HG03439 (cell line): ENCODE results near the gene RNF152.
"Not testable (repeated sequence)": the region's sequence is repeated elsewhere in the genome, so short reads cannot be mapped to it uniquely, and the experiment has no call there.

Source experiments
- ATAC-seq: cut with Tn5 transposase; IDR thresholded peaks from one replicate; pipeline ENCODE4 v1.9.1; 2021; ENCODE audit warnings: mild to moderate bottlenecking, moderate library complexity; ENCODE audit not compliant: unreplicated experiment

The RNF152 gene

DNA sequence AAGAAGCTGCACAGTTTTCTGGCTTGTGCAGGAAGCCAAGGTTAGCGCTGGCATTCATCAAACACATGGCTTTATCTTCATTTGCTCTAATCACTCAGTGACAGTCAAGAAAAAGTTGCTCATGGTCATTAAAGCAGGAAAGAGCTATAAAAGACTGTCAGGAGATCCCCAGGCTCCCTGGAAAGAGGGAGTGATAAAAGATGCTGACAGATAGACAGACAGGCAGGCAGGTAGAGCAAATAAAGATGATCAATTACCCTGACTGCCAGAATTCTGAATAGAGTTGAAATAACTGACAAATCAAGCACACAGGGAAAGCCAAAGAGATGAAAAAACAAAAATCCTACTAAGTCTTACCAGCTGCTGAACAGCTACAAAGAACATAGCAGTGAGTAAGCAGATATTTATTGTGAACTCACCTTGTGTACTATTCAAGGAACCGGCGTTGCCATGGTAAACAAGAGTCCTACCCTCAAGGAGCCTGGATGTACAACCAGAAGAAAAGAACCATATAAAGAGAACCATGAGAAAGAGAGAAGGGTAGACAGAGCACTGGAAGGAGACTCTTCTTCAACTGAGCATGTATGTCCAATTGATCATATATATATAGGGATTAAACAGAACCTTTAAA is 68.0 kb downstream of the RNF152 start:
- ATAC-seq: no peak

DNA sequence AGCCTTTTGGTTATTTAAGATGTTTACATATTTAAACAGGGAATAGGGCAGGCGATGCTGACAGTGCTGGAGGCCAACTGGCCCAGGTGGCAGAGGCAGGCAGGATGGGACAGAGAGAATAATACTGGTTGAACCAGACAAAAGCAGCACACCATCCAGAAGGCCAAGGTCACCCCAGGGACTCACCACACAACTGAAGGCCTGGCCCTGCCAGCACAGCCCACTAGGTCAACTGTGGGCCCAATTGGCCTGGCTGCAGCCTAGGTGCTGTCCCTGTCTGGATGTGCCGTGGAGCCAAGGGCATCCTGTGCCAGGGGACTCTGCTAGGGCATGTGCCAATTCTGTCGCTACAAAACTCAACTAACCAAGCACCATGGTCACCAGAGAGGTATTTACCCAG is 69.2 kb downstream of the RNF152 start:
- ATAC-seq: no peak

DNA sequence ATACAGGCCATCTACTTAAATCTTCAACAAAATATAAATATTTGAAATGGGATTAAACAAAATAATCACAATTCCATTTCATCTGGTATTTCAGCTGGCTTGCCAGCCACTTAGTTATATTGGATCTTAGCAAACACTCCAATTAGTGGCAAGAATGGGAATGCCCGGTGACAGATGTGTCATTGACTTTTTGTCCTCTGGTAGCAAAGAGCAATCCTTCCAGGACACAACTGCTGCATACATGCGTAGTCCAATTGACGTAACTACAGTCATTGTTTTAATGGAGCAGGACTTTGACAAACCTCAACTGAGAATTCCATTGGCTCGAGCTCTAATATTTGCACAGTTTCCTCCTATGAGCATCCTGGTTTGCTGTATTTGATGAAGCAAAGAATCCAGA is 69.9 kb downstream of the RNF152 start:
- no peak for ATAC-seq

DNA sequence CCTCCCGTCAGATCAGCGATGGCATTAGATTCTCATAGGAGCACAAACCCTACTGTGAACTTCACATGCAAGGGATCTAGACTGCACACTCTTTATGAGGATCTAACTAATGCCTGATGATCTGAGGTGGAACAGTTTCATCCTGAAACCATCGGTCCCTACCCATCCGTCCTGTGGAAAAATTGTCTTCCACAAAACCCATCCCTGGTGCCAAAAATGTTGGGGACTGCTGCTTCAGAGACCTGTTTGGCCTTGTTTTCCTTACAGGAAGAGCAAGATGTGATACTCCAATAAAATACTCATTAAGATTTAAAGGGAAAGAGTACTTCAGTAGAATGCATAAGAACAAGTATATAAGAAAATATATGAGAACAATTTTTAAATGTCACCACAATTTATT is 71.1 kb downstream of the RNF152 start:
- ATAC-seq: no peak

DNA sequence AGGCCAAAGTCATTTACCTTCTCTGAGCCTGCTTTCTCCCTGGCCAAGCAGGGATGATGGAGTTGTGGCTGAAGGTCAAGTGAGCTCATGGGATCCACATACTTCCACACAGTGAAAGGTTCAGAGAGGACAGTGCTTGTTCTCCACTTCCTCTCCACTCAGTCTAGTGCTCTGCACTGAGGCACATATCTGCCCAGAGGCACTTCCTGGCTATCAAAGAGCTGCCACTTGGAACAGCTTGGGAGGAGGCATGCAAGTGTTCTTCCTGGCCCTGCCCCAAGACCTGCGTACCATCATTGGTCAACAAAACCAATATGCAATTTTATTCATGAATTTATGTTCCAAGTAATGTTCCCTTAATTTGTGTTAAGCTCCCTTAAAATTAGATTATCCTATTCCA is 71.9 kb downstream of the RNF152 start:
- no peak for ATAC-seq

DNA sequence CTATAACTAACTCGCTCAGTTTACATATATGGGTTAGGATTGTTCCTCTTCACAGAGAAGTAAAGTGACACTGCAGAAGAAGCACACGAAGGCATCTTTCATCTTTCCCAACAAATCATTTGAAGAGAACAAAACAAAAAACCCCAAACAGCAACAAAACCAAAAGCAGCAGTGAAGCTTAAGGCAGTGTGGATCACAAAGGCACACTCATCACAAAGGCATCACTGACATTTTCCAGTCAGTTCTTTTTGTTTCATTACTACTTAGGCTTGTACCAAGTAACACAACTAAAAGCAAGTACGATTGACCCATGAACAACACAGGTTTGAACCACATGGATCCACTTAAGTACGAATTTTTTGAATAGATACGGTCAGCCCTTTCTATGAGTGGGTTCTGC is 75.7 kb downstream of the RNF152 start:
- no peak for ATAC-seq

DNA sequence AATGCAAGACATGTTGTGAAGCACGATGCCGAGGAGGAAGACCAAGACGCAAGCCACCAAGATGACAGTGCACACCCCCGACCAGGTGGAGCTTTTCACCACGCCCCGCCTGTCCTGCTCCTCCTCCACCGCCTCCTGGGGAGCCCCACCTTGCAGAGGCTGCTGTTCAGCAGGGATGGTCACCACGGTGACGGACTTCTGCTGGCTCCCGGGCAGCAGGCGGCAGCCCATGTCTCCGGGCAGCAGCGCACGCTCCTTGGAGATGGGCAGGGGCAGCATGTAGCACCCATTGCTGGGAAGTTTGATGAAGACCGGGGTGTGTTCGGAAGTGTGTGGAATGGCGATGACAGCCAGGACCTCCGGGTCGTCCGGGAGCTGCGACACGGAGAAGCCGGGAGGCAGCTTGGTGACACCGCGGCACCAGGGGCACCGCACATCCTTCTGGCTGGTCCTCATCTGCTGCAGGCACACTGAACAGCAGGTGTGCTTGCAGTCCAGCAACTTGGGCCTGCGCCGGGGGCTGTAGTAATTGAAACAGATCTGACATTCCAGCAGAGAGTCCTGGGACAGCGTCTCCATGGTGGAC is 76.8 kb downstream of the RNF152 start:
- no peak for ATAC-seq

DNA sequence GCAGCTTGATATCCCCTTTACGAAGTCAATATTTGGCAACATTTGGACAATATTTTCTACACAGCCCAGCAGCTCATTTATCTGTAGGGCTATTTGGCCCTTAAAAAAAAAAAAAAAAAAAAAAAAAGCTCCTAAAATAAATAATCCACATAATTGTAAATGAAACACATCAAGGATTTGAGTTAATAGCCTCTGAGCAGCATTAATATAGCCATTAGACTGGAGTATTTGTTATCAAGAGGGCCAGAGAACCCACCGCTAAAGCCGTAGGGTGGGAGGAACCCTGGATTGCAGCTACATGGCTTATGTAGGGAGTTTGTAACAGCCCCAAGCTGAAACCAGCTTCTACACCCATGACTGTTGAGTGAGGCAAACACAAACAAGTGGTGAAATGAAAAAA is 84.5 kb downstream of the RNF152 start:
- ATAC-seq: no peak

DNA sequence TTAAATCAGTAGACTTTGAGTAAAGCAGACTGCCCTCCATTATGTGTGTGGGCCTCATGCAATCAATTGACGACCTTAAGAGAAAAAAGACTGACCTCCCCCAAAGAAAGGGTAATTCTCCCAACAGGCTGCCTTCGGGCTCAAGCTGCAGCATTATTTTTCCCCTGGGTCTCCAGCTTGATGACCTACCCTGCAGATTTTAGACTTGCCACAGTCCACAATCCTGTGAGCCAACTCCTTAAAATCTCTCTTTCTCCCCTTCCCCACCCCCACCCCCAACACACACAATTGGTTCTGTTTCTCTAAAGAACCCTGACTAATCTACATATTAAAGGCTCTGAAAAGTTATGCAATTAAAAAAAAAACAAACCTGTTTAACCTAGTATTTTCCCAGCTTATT is 89.4 kb downstream of the RNF152 start:
- ATAC-seq: no peak

DNA sequence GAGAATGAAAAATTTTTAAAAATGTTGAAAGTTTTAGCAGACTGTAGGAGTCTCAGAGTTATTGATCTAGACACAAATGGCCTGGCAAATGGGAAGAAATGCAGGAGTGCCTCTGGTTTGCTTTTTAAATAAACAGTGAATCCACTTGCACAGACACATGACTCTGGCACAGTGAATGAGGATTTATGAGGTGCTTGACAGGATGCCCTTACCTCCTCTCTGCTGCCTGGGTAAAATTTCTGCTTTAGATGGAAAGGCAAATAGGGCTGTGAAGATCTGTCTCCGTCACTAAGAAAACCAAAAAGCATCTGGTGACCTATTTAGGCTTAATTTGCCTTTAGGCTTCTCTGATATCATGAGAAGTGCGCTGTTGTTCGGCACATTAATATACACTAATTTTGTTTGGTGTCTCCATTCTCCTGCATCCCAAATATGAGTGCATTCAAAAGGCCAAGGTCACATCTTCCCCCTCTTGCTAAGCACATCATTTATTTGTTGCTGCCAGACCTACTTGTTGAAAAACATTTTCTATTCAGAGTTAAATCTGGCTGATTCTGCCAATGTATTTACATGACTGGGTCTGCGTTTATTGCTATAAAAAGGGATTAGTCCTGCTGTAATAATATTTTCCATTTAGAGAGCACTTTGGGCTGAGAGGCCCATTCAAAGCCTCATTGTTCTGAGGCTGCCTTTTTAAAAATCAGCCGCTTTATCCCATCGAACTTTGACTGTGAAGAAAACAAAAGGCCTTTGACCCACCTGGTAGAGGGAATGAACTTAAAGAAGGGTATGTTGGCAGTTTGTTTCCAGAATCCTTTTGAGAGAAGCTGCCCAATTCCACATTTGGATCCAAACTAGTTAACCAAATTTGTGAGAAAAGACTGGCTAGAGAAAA is 94.9 kb downstream of the RNF152 start:
- ATAC-seq: no peak

DNA sequence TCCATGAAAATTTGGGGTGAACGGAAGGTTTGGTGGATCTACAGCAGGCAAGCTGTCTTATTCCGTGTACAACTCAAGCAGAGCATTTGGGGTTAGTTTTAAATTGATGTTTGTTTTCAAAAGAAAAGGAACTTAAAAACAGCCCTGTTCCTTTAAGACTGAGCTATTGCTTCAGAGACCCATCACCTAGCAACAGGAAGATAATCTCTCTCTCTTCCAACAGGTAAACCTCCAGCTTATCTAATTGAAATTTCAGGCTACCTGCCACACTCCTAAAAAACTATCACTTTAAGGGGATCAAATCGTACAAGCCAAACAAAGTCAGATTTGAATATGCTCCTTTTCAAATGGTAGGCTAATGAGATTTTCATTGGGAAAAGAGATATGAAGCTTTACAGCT is 101.8 kb downstream of the RNF152 start:
- ATAC-seq: no peak

DNA sequence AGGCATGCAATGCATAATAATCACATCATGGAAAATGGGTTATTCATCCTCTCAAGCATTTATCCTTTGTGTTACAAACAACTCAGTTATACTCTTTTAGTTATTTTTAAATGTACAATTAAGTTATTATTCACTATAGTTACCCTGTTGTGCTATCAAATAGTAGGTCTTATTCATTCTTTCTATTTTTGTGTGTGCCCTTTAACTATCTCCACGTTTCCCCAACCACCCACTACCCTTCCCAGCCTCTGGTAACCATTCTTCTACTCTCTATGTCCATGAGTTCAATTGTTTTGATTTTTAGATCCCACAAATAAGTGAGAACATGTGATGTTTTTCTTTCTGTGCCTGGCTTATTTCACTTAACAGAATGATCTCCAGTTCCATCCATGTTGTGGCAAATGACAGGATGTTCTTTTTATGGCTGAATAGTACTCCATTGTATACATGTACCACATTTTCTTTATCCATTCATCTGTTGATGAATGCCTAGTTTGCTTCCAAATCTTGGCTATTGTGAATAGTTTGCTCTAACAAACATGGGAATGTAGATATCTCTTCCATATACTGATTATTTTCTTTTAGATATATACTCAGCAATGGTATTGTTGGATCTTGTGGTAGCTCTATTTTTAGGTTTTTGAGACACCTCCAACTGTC is 105.7 kb downstream of the RNF152 start:
- not testable (repeated sequence) for ATAC-seq

DNA sequence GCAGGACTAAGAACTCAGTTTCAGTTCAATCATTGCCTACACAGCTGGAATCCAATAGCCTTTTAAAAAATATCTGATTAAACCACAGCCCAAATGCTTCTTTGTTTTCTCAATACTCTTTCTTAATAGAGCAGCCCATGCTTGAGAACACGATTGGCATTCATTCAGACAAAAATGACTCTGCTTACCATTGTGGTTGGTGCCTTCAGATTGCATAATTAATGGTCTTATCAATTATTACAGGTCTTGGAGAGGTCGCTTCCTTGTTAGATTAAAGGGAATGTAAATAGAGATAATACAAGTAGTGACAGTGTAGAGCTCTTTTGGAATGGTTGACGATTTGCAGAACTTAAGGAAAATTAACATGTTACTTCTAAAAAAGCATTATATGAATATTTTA is 107.2 kb downstream of the RNF152 start:
- ATAC-seq: no peak

DNA sequence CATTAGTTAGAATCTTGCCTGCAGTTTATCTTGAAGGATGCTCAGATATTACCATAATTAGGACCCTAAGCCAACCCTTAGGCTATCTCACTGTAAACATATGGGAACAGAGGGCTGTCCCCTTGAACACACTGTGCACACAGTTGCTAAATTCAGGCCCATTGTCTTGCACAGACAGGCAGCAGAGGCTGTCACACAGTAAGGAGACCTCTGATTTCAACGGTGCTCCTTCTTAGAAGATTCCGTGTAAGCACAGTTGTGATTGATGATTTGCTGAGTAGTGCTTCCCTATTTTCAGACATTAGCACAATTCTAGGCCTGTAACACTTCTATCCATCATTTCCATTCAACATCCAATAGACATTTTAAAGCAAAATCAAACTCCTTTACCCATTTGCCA is 108.0 kb downstream of the RNF152 start:
- no peak for ATAC-seq

DNA sequence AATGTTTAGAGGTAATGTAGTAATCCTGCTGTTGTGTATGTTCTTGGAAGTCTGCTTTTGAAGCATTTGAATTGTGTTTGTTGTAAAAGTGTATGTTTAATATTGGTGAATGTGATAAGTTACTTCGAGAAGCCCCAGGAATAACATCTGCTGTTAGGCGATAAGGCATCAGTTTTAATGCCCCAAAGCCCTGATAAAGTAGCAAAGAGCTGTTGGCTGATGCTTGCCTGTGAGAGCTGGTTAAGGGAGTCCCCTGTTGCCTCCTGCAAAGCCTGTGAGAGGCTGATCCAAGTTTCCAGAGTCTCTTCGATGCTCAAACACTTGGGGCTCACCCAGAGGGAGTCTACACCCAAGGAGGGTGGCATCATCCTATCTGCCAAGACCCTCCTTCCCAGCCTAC is 110.3 kb downstream of the RNF152 start:
- ATAC-seq: no peak

DNA sequence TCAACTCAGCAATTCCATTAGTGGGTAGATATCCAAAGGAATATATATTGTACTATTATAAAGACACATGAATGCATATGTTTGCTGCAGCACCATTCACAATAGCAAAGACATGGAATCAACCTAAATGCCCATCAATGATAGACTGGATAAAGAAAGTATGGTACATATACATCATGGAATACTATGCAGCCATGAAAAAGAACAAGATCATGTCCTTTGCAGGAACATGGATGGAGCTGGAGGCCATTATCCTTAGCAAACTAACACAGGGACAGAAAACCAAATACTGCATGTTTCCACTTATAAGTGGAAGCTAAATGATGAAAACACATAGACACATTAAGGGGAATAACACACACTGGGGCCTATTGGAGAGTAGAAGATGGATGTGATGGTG is 116.6 kb downstream of the RNF152 start:
- not testable (repeated sequence) for ATAC-seq

DNA sequence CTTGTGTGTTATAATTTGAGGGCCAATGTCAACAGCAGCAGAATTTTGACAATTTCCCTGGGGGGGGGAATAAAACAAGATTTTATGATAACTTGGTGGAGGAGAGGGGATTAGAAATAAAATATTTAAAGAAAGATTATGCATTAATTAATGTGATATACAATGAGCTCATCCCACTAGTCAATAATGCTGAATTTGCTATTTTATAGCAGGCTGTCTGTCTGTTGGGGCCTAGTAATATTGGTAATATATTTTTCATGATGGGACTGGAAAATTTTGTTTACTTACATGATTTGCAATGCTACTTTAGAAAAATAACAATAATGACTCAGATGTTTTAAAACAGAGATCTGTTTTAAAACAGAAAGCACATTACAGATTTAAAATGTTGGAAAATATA is 118.0 kb downstream of the RNF152 start:
- ATAC-seq: no peak

DNA sequence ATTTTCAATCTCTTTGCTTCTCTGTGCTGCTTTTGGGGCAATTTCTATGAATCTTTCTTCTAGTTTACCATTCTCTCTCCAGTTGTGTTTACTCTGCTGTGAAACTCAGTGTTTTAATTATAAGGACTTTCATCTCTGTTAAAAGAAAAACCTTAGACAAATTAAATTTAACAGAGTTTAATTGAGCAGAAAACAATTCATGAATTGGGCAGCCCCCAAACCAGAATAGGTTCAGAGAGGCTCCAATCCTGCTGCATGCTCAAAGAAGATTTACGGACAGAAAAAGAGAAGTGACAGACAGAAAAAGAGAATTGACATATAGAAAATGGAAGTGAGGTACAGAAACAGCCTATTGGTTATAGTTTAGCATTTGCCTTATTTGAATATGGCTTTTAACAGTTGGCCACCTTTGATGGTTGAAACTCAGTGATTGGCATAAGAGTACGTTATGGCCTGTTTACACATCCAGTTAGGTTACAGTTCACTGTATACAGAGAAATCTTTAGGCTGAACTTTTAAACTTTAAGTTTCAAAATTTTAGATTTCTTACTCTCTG is 120.4 kb downstream of the RNF152 start:
- no peak for ATAC-seq

DNA sequence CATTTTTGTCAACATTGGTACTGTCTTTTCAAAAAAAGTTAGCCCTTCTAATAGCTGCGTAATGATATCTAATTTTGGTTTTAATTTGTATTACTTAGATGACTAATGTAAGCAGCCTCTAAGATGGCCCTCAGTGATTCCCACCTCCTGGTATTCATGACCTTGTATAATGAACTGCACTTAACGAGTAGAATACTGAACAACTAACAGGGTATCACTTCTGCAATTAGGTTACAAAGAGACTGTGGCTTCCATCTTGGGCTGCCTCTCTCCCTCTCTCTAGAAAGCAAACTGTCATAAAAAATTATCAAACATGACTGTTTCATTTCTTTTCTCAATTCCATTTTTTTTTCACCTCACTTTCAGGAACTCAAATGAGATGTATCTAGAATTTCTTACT is 120.9 kb downstream of the RNF152 start:
- ATAC-seq: no peak

DNA sequence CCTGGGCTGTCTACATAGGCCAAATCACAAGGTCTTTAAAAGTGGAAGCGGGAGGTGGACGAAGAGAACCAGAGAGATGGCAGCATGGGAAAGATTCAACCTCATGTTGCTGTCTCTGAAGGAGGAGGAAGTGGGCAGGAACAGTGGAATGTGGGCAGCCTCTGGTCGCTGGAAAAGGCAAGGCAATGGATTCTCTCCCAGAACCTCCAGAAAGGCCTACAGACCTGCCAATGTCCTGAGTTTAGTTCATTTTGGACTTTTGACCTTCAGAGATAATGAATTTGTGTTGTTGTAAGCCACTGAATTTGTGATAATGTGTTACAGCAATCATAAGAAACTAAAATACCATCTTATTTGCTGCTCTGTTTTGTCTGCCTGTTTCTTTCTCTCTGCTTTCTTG is 122.5 kb downstream of the RNF152 start:
- ATAC-seq: no peak

DNA sequence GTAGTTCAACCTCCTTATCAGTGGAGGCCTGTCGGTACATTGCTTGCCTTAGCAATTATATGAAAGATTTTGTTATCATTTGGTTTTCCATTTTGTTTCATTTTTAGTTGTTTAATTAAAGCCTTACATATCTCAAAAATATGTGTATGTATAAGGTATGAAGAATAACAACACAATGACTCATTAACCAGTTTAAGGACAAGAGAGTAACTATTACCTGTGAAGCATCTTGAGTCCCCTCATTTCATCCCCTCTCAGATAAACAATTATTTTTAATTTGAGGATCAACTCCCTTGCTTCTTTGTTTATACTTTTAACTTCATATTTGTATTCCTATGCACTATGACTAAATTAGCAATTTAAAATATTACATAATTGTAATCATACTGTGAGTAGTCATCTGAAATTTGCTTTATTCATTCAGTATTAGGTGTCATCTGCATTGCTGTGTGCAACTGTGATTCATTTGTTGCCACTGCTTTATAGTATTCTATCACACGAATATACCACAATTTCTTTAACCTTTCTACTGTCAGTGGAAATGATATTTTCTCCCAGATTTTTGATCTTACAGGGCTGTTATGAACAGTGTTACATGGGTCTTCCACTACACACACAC is 126.4 kb downstream of the RNF152 start:
- no peak for ATAC-seq
